DND-41 (cell line): Measurements from ENCODE around the gene EMILIN2.

Source experiments
- ATAC-seq: fragments of 200-7000 bp; cut with Tn5 transposase; 3 replicates; pipeline ENCODE4 v1.9.1; 2021; ENCODE audit warnings: low read depth; ENCODE audit not compliant: insufficient read depth
- DNase-seq: peaks from one replicate; pipeline ENCODE4 v3.0.0-alpha.2; 2020
- H2AFZ ChIP-seq: 2 replicates; pipeline ENCODE4 v1.6.0; 2012; ENCODE audit warnings: low read depth, low read length
- H3K27ac ChIP-seq: 2 replicates; pipeline ENCODE4 v1.5.1; 2012; ENCODE audit warnings: low read length, inconsistent platforms
- H3K27me3 ChIP-seq: fragments of 200-600 bp; sonication (generic); 2 replicates; pipeline ENCODE4 v1.6.0; 2012; ENCODE audit warnings: low read length, mild to moderate bottlenecking, inconsistent platforms; ENCODE audit not compliant: insufficient read depth, poor library complexity
- H3K36me3 ChIP-seq: 2 replicates; pipeline ENCODE4 v1.5.1; 2012; ENCODE audit warnings: low read length, inconsistent platforms; ENCODE audit not compliant: insufficient read depth
- H3K4me1 ChIP-seq: 2 replicates; pipeline ENCODE4 v1.5.1; 2012; ENCODE audit warnings: mild to moderate bottlenecking, low read length; ENCODE audit not compliant: insufficient read depth
- H3K4me2 ChIP-seq: 2 replicates; pipeline ENCODE4 v1.6.0; 2012; ENCODE audit warnings: mild to moderate bottlenecking, moderate library complexity, low read length, inconsistent platforms; ENCODE audit not compliant: insufficient read depth
- H3K4me3 ChIP-seq, 2 experiments: fragments of 200-600 bp in 1 of 2; shearing (Covaris generic) in 1 of 2; 2 replicates each; pipeline ENCODE4 v1.5.1; 2012 to 2016; ENCODE audit warnings: inconsistent platforms in 2 of 2, low read length in 2 of 2, mild to moderate bottlenecking in 2 of 2, low read depth in 1 of 2, moderate library complexity in 1 of 2
- H3K79me2 ChIP-seq: 2 replicates; pipeline ENCODE4 v1.6.0; 2012; ENCODE audit warnings: low read length, inconsistent platforms; ENCODE audit not compliant: insufficient read depth
- H3K9ac ChIP-seq: 2 replicates; pipeline ENCODE4 v1.6.0; 2012; ENCODE audit warnings: low read depth, mild to moderate bottlenecking, inconsistent platforms, low read length, moderate library complexity
- H3K9me3 ChIP-seq: 2 replicates; pipeline ENCODE4 v1.5.1; 2012; ENCODE audit warnings: low read length, moderate library complexity, mild to moderate bottlenecking, inconsistent platforms; ENCODE audit not compliant: insufficient read depth, severe bottlenecking
- H4K20me1 ChIP-seq: 2 replicates; pipeline ENCODE4 v1.6.0; 2012; ENCODE audit warnings: low read length; ENCODE audit not compliant: insufficient read depth
- CTCF ChIP-seq: IDR thresholded peaks from 2 replicates; pipeline ENCODE4 v1.5.1; 2012; ENCODE audit warnings: borderline replicate concordance, low read length, moderate library complexity, mild to moderate bottlenecking; ENCODE audit not compliant: poor library complexity, severe bottlenecking; ENCODE audit errors: extremely low read depth
- EZH2 ChIP-seq: IDR thresholded peaks from 3 replicates; pipeline ENCODE4 v1.6.1; 2012; ENCODE audit warnings: borderline replicate concordance, low read depth, mild to moderate bottlenecking, moderate library complexity, low read length, inconsistent platforms; ENCODE audit not compliant: severe bottlenecking

Gene EMILIN2

GRCh38 chr18:2881088-2881839 lies 34.5 kb downstream of the EMILIN2 start:
- no peak overlapping the region for H3K27ac ChIP-seq
- no peaks in the 10 kb centered on the region for H3K9me3 ChIP-seq
- H3K79me2 ChIP-seq: no peaks in the 10 kb centered on the region
- DNase-seq (no peak), ATAC-seq (no peak)
- no peak overlapping the region for H3K4me3 ChIP-seq
- H4K20me1 ChIP-seq: no peaks in the 10 kb centered on the region
- no peaks in the 10 kb centered on the region for H3K27me3 ChIP-seq
- no peak overlapping the region for H3K4me2 ChIP-seq
- H3K36me3 ChIP-seq: no peaks in the 10 kb centered on the region
- H3K4me1 ChIP-seq: peaks cover 16% of the 10 kb centered on the region
- TF ChIP-seq CTCF (no peak), EZH2 (no peak)
- no peak overlapping the region for H2AFZ ChIP-seq
- H3K9ac ChIP-seq: no peak overlapping the region

- no peaks in the 10 kb centered on the region for H3K27me3 ChIP-seq
- H3K36me3 ChIP-seq: no peaks in the 10 kb centered on the region
- no peak overlapping the region for H3K9ac ChIP-seq
- H4K20me1 ChIP-seq: no peaks in the 10 kb centered on the region
- no peak for ATAC-seq
- TF ChIP-seq CTCF (no peak), EZH2 (no peak)
- H3K27ac ChIP-seq: no peak overlapping the region
- no peak overlapping the region for H2AFZ ChIP-seq
- no peak overlapping the region for H3K4me2 ChIP-seq
- H3K79me2 ChIP-seq: no peaks in the 10 kb centered on the region
- peaks cover 16% of the 10 kb centered on the region for H3K4me1 ChIP-seq
- no peaks in the 10 kb centered on the region for H3K9me3 ChIP-seq
- DNase-seq: no peak
- no peak overlapping the region for H3K4me3 ChIP-seq
Observed at GRCh38 chr18:2881840-2882195, 35.0 kb downstream of the EMILIN2 start.

GRCh38 chr18:2882201-2882600 lies 35.4 kb downstream of the EMILIN2 start:
- ATAC-seq: no peak
- TF ChIP-seq EZH2 (no peak), CTCF (no peak)
- Histone ChIP-seq H3K27ac (no peak overlapping the region), H3K9ac (no peak overlapping the region), H3K9me3 (no peaks in the 10 kb centered on the region), H3K4me3 (no peak overlapping the region), H3K27me3 (no peaks in the 10 kb centered on the region), H4K20me1 (no peaks in the 10 kb centered on the region), H3K79me2 (no peaks in the 10 kb centered on the region), H3K4me1 (peaks cover 16% of the 10 kb centered on the region), H2AFZ (no peak overlapping the region), H3K4me2 (no peak overlapping the region), H3K36me3 (no peaks in the 10 kb centered on the region)
- no peak for DNase-seq
